Measurements from ENCODE around the gene KCNG4. TPM values are rescaled to one million over a fixed set of nuclear protein-coding genes. Genes with fewer than 3 reads are reported as not detected.

The KCNG4 gene
- total RNA-seq, 1 donor = not detected

- H3K27me3 ChIP-seq (ENCODE audit: insufficient read depth, low read length) = no peaks in the 10 kb centered on the region
- no peaks in the 10 kb centered on the region for H3K4me1 ChIP-seq (ENCODE audit: insufficient read depth, low read length)
- H3K9me3 ChIP-seq (ENCODE audit: low read depth, low read length) = no peaks in the 10 kb centered on the region
- no peak overlapping the region for H3K4me3 ChIP-seq (ENCODE audit: low read length)
Observed at GRCh38 chr16:84247844-84248243, 8.0 kb upstream of the KCNG4 start.

DNA sequence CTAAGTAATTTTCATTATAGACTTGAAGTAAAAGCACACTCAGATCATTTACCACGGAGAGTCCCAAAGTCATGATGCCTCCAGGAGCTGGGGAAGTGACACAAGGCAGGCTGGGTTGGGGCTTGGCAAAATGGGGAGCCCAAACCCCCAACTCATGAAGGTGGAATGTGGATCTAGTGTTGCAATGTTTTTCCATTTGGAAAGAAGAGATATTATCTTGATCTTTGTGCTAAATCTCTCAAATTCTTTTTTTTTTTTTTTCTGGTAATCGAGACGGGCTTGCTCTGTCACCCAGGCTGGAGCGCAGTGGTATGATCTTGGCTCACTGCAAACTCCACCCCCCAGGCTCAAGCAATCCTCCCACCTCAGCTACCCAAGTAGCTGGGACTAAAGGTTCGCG, 7.5 kb upstream of the KCNG4 start:
- Histone ChIP-seq H3K27me3 (ENCODE audit: insufficient read depth, low read length) (peaks cover 2% of the 10 kb centered on the region), H3K4me3 (ENCODE audit: low read length) (no peak overlapping the region), H3K4me1 (ENCODE audit: insufficient read depth, low read length) (no peaks in the 10 kb centered on the region), H3K9me3 (ENCODE audit: low read depth, low read length) (no peaks in the 10 kb centered on the region)

- Histone ChIP-seq H3K4me3 (ENCODE audit: low read length) (no peak overlapping the region), H3K27me3 (ENCODE audit: insufficient read depth, low read length) (peaks cover 4% of the 10 kb centered on the region), H3K4me1 (ENCODE audit: insufficient read depth, low read length) (no peaks in the 10 kb centered on the region), H3K9me3 (ENCODE audit: low read depth, low read length) (no peaks in the 10 kb centered on the region)
Observed at GRCh38 chr16:84246679-84247077, 6.9 kb upstream of the KCNG4 start.

DNA sequence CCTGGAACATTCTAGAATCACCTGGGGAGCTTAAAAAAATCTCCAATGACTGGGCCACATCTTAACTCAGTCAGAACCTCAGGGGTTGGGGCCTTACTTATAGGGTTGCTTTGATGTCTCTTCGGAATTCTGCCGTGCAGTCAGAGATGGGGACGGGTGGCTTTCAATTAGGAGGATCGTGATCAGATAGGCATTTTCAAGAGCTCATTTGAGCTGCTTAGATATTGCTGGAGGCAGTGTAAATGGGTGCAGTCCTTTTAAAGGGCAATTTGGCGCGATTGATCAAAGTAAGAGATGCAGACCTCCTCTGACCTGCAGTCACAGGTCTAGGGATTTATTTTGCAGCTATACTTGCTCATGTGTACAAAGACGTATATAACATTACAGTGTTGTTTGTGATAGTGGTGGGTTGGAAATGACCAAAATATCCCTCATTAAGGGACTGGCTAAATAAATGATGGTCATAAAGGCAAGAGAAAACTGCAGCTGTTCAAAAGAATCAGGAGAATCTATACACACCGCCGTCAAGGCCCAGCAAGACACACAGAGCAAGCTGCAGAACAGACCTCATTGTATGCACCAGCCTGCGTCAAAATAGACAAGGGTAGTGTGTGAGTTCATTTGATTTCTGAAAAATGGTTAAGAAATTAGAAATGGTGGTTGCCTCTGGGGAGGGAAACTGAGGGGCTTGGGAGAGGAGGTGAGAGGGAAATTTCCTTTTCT, 6.3 kb upstream of the KCNG4 start:
- no peaks in the 10 kb centered on the region for H3K9me3 ChIP-seq (ENCODE audit: low read depth, low read length)
- peaks cover 5% of the 10 kb centered on the region for H3K27me3 ChIP-seq (ENCODE audit: insufficient read depth, low read length)
- no peak overlapping the region for H3K4me3 ChIP-seq (ENCODE audit: low read length)
- no peaks in the 10 kb centered on the region for H3K4me1 ChIP-seq (ENCODE audit: insufficient read depth, low read length)

DNA sequence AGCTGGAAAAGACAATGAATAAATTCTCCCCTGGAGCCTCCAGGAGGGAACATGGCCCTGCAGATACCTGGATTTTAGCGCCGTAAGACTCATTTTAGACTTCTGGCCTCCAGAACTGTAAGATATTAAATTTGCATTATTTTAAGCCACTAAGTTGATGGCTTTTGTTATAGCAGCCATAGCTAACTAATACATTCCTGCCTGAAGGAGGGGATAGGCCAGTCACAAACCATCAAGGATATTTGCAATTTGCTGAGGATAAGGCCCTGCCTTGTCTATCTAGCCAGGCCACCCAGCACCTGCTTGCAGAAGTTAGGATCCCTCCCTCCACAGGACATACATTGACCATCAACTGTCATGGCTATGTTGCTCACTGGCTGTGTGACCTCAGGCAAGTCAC, 4.9 kb upstream of the KCNG4 start:
- peaks cover 5% of the 10 kb centered on the region for H3K27me3 ChIP-seq (ENCODE audit: insufficient read depth, low read length)
- no peaks in the 10 kb centered on the region for H3K9me3 ChIP-seq (ENCODE audit: low read depth, low read length)
- no peaks in the 10 kb centered on the region for H3K4me1 ChIP-seq (ENCODE audit: insufficient read depth, low read length)
- no peak overlapping the region for H3K4me3 ChIP-seq (ENCODE audit: low read length)

GRCh38 chr16:84243732-84244131, 3.9 kb upstream of the KCNG4 start:
- Histone ChIP-seq H3K4me3 (ENCODE audit: low read length) (no peak overlapping the region), H3K27me3 (ENCODE audit: insufficient read depth, low read length) (peaks cover 5% of the 10 kb centered on the region), H3K9me3 (ENCODE audit: low read depth, low read length) (no peaks in the 10 kb centered on the region), H3K4me1 (ENCODE audit: insufficient read depth, low read length) (peaks cover 5% of the 10 kb centered on the region)

DNA sequence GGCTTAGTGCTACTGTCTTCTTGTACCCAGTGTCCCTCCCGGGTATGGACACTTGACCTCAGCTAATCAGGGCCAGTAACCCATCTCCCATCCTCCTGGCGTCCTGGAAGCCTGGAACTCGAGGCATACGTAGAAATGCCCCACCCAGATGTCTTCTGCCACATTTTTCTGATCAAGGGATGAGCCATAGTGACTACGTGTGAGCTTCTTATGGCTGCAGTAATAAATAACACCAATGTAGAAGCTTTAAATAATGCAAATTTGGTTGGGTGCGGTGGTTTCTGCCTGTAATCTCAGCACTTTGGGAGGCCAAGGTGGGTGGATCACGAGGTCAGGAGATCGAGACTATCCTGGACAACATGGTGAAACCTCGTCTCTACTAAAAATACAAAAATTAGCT, 3.0 kb upstream of the KCNG4 start:
- H3K27me3 ChIP-seq (ENCODE audit: insufficient read depth, low read length) = peaks cover 5% of the 10 kb centered on the region
- H3K9me3 ChIP-seq (ENCODE audit: low read depth, low read length) = no peaks in the 10 kb centered on the region
- peaks cover 5% of the 10 kb centered on the region for H3K4me1 ChIP-seq (ENCODE audit: insufficient read depth, low read length)
- no peak overlapping the region for H3K4me3 ChIP-seq (ENCODE audit: low read length)

DNA sequence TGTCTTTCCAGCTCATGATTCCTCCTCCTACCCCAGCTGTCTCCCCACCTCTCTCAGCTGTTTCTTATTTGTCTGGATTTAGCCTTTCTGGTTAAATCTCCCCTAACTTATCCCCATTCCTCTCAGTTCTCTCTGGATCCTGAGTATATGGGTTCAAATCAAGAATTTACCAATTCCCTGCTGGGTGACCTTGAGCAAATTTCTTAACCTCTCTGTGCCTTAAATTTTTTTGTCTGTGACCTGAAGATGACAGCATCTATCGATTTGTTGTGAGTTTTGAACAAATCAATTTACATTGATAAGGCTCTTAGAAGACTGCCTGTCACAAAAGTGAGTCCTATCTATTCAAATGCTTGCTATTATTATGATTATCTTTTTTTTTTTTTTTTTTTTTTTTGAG, 2.0 kb upstream of the KCNG4 start:
- H3K4me3 ChIP-seq (ENCODE audit: low read length) = no peak overlapping the region
- H3K27me3 ChIP-seq (ENCODE audit: insufficient read depth, low read length) = peaks cover 5% of the 10 kb centered on the region
- H3K4me1 ChIP-seq (ENCODE audit: insufficient read depth, low read length) = peaks cover 5% of the 10 kb centered on the region
- H3K9me3 ChIP-seq (ENCODE audit: low read depth, low read length) = no peaks in the 10 kb centered on the region

DNA sequence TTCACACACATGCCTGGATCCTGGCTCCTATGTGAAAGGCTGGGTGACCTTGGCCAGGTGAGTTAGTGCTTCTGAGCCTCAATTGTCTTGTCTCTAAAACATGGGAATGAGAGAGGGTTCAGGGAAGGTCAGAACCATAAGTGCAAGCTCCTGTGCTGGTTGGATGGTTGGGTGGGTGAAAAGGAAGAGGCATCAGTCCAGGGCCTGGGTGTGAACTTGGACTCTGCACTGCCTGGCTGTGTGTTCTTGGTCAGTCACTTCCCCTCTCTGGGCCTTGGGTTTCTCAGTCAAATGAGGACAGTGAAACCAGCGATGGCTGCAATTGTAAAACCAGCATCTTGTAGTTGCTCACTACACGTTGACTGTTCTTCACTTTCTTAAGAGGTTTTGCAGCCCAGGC, 643 bp upstream of the KCNG4 start:
- no peaks in the 10 kb centered on the region for H3K9me3 ChIP-seq (ENCODE audit: low read depth, low read length)
- H3K4me3 ChIP-seq (ENCODE audit: low read length) = no peak overlapping the region
- peaks cover 5% of the 10 kb centered on the region for H3K27me3 ChIP-seq (ENCODE audit: insufficient read depth, low read length)
- H3K4me1 ChIP-seq (ENCODE audit: insufficient read depth, low read length) = peaks cover 5% of the 10 kb centered on the region

DNA sequence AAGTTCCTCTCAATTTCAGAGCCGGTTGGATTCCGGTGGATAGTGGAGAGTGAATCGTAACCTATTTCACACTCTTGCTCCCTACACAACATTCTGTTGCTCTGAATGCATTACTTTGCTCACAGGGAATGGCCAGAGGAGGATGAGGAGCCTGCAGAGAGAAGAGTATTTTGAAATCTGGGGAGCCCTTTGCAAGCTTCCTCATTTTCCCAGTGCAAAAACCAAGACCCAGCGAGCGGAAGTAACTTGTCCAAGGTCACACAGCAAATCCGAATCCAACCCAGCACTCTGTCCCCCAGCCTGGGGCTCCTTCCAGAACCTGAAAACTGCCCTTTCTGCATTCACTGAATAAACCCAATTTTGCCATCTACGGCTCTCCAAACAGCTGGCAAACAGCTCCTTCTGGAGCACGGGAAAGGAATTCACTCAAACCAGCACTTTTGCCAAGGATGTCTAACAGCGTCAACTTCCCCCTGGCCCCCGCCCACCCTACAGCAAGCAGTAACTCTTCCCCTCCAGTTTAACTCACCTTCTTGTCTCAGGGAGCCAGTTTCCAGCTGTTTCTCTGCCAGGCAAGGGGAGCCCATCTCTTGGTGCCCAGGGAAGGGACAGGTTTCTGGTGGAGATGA, 557 bp downstream of the KCNG4 start:
- Histone ChIP-seq H3K4me1 (ENCODE audit: insufficient read depth, low read length) (peaks cover 5% of the 10 kb centered on the region), H3K9me3 (ENCODE audit: low read depth, low read length) (no peaks in the 10 kb centered on the region), H3K27me3 (ENCODE audit: insufficient read depth, low read length) (peaks cover 5% of the 10 kb centered on the region), H3K4me3 (ENCODE audit: low read length) (no peak overlapping the region)

- peaks cover 5% of the 10 kb centered on the region for H3K27me3 ChIP-seq (ENCODE audit: insufficient read depth, low read length)
Observed at GRCh38 chr16:84237994-84238750, 1.6 kb downstream of the KCNG4 start.

GRCh38 chr16:84236671-84237070, 3.1 kb downstream of the KCNG4 start:
- H3K9me3 ChIP-seq (ENCODE audit: low read depth, low read length) = no peaks in the 10 kb centered on the region
- peaks cover 5% of the 10 kb centered on the region for H3K4me1 ChIP-seq (ENCODE audit: insufficient read depth, low read length)
- peaks cover under 1% of the 10 kb centered on the region for H3K27me3 ChIP-seq (ENCODE audit: insufficient read depth, low read length)
- H3K4me3 ChIP-seq (ENCODE audit: low read length) = no peak overlapping the region

More at GRCh38 chr16:84237994-84238750, 1.6 kb downstream of the KCNG4 start:
- Histone ChIP-seq H3K9me3 (ENCODE audit: low read depth, low read length) (no peaks in the 10 kb centered on the region), H3K4me1 (ENCODE audit: insufficient read depth, low read length) (peaks cover 5% of the 10 kb centered on the region), H3K4me3 (ENCODE audit: low read length) (no peak overlapping the region)

DNA sequence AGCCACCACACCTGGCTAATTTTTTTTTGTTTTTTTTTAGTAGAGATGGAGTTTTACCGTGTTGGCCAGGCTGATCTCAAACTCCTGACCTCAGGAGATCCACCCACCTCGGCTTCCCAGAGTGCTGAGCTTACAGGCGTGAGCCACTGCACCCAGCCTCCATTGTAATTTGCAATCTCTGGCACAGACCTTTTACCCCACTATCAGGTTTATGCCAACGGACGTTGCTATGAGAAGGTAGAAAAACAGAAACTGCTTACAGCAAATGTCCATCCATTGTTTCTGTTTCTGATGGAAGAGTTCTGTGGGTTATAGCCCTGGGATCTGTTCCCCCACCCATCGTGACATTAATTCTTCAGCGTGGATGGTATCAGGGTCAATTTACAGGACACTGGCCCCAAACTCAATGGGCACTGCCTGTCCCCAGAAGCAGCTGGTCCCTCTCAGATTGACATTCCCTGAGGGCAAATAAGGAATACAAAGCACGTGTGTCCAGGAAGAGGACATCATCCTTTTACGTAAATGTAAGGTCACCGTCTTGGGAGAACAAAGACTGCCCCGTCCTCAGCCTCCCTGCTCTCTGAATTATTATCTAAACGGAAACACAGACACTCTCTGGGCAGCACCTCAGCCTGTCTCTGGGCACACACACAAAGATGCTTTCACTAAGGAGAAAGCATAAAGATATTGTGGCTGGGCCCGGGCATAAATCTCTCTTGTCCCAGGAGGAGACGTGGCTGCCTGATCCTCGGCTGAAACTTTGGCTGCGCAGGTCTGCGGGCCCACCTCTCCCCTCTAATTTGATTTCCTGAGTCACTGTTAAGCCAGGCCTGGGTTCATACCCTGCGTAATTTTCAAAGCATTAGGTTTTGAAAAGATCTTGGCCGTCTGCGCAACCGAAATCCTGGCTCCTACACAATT, 5.2 kb downstream of the KCNG4 start:
- Histone ChIP-seq H3K9me3 (ENCODE audit: low read depth, low read length) (no peaks in the 10 kb centered on the region), H3K4me1 (ENCODE audit: insufficient read depth, low read length) (peaks cover 5% of the 10 kb centered on the region), H3K4me3 (ENCODE audit: low read length) (no peak overlapping the region), H3K27me3 (ENCODE audit: insufficient read depth, low read length) (no peaks in the 10 kb centered on the region)

- H3K4me1 ChIP-seq (ENCODE audit: insufficient read depth, low read length) = no peaks in the 10 kb centered on the region
- no peaks in the 10 kb centered on the region for H3K9me3 ChIP-seq (ENCODE audit: low read depth, low read length)
- no peaks in the 10 kb centered on the region for H3K27me3 ChIP-seq (ENCODE audit: insufficient read depth, low read length)
- no peak overlapping the region for H3K4me3 ChIP-seq (ENCODE audit: low read length)
Observed at GRCh38 chr16:84233748-84234147, 6.1 kb downstream of the KCNG4 start.

DNA sequence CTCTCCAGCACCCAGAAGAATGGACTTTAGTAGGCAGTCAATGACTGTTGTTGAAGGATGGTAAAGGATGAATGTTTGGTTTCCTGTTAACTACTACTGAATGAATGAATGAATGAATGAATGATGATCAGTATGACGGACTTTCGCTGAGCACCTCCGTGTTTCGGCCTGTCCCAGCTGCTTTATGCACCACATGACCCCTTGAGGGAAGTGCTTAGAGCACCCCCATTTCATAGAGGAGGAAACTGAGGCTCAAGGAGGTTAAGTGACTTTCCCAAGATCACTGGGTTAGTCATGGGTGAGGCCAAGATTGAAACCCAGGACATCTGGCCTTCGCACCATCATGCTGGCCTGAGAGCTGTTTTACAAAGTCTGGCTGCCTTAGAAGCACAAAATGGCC, 6.8 kb downstream of the KCNG4 start:
- no peaks in the 10 kb centered on the region for H3K27me3 ChIP-seq (ENCODE audit: insufficient read depth, low read length)
- H3K4me3 ChIP-seq (ENCODE audit: low read length) = no peak overlapping the region
- no peaks in the 10 kb centered on the region for H3K9me3 ChIP-seq (ENCODE audit: low read depth, low read length)
- no peaks in the 10 kb centered on the region for H3K4me1 ChIP-seq (ENCODE audit: insufficient read depth, low read length)
